Occipital lobe (tissue), 2 donors: Measurements from ENCODE around the gene TRAPPC3. TPM values are rescaled to one million over a fixed set of nuclear protein-coding genes. Genes with fewer than 3 reads are reported as not detected.

Experiments
- small RNA-seq: library from RNA; depleted of rRNA; stranded (forward); fragments of <200 nt; gene quantifications from one replicate; pipeline ENCODE3, GENCODE V24; 2014
- total RNA-seq: library from RNA; depleted of rRNA; stranded (reverse); fragments of >200 nt; gene quantifications from one replicate; pipeline ENCODE4 v1.2.3, GENCODE V29; 2014

Gene TRAPPC3
- total RNA-seq, 1 donor from 2014 or later, result 40.1 TPM

Small RNA genes lying within 50 kb of the gene (small RNA-seq; reads per million reads assigned to genes)
- gene RN7SL131P, result not detected

Other genes with a start within 250 kb of the TRAPPC3 start
- 28.1 TPM for gene AGO3, start 218.4 kb downstream of the TRAPPC3 start, total RNA-seq
- 9.2 TPM for gene TEKT2, start 65.4 kb downstream of the TRAPPC3 start, total RNA-seq
- 19.5 TPM for gene ADPRS, start 60.6 kb downstream of the TRAPPC3 start, total RNA-seq
- 1.1 TPM for gene COL8A2, start 24.3 kb downstream of the TRAPPC3 start, total RNA-seq
- 49.6 TPM for gene MAP7D1, start 6.7 kb upstream of the TRAPPC3 start, total RNA-seq
- 80.6 TPM for gene THRAP3, start 75.0 kb upstream of the TRAPPC3 start, total RNA-seq
- 3.0 TPM for gene SH3D21, start 156.9 kb upstream of the TRAPPC3 start, total RNA-seq
- gene EVA1B, start 174.2 kb upstream of the TRAPPC3 start, total RNA-seq, result 4.5 TPM
- 13.1 TPM for gene STK40, start 236.4 kb upstream of the TRAPPC3 start, total RNA-seq
- 3.1 TPM for gene LSM10, start 248.4 kb upstream of the TRAPPC3 start, total RNA-seq